Vagina (tissue), 2 donors: ENCODE measurements around the gene EXOC2. TPM values are rescaled to one million over a fixed set of nuclear protein-coding genes. Genes with fewer than 3 reads are reported as not detected.

Experiments used
- DNase-seq, 2 donors: peaks; one replicate each; pipeline ENCODE4 v3.0.0-alpha.2; 2017; ENCODE audit errors: extremely low spot score in 2 of 2
- H3K27ac ChIP-seq: fragments of 200-600 bp; sonication (generic); one replicate; pipeline ENCODE4 v1.5.1; 2019
- H3K27me3 ChIP-seq: fragments of 200-600 bp; sonication (generic); one replicate; pipeline ENCODE4 v1.5.1; 2019
- H3K36me3 ChIP-seq, 2 donors: fragments of 200-600 bp; sonication (generic); one replicate each; pipeline ENCODE4 v1.5.1; 2017 to 2019
- H3K4me1 ChIP-seq: fragments of 200-600 bp; sonication (generic); one replicate; pipeline ENCODE4 v1.5.1; 2019
- H3K4me3 ChIP-seq, 2 donors: fragments of 200-600 bp; sonication (generic); 1 replicate in 1 of 2; 2 replicates in 1 of 2; pipeline ENCODE4 v1.5.1; 2016 to 2019
- H3K9me3 ChIP-seq: fragments of 200-600 bp; sonication (generic); one replicate; pipeline ENCODE4 v1.5.1; 2019
- CTCF ChIP-seq, 3 experiments: fragments of 450-650 bp in 2 of 3; fragments of 200-600 bp in 1 of 3; sonication (generic) in 1 of 3; IDR thresholded peaks; one replicate each; pipeline ENCODE4 v1.5.1; 2017 to 2019; ENCODE audit warnings: antibody characterized with exemption in 3 of 3, mild to moderate bottlenecking in 2 of 3, moderate library complexity in 2 of 3
- POLR2A ChIP-seq, 2 donors: fragments of 450-650 bp; IDR thresholded peaks; one replicate each; pipeline ENCODE4 v1.6.1; 2017; ENCODE audit warnings: antibody characterized with exemption in 2 of 2, mild to moderate bottlenecking in 2 of 2, moderate library complexity in 2 of 2
- POLR2AphosphoS5 ChIP-seq, 2 donors: sonication (generic); formaldehyde crosslinking; IDR thresholded peaks; one replicate each; pipeline ENCODE4 v1.9.0; 2017; ENCODE audit warnings: antibody characterized with exemption in 2 of 2, mild to moderate bottlenecking in 2 of 2, low read depth in 1 of 2; ENCODE audit not compliant: insufficient read depth in 1 of 2
- intact Hi-C: fragments of 100-400 bp; cut with DNase I; formaldehyde crosslinking; loops from one replicate; pipeline ENCODE4 v1.15.1; 2023
- total RNA-seq: library from RNA; depleted of rRNA; stranded (reverse); fragments of >200 nt; gene quantifications from one replicate; pipeline ENCODE4 v1.2.3, GENCODE V29; 2016

Gene EXOC2
- total RNA-seq, 1 donor from 2014 or later = 23.6 TPM

- no peak overlapping the region for H3K4me3 ChIP-seq
- TF ChIP-seq POLR2AphosphoS5 (IDR thresholded peaks at IDR 0.05; ENCODE audit: insufficient read depth in 1 of 2, low read depth in 1 of 2) (no peak), CTCF (IDR thresholded peaks at IDR 0.05) (no peak), POLR2A (IDR thresholded peaks at IDR 0.05) (no peak)
- H3K27me3 ChIP-seq = no peaks in the 10 kb centered on the region
- H3K36me3 ChIP-seq = no peaks in the 10 kb centered on the region
- no peak for DNase-seq
- intact Hi-C loops = no loop called here
- no peaks in the 10 kb centered on the region for H3K4me1 ChIP-seq
- H3K27ac ChIP-seq = no peak overlapping the region
- H3K9me3 ChIP-seq = no peaks in the 10 kb centered on the region
Measured at GRCh38 chr6:583116-583515, 109.8 kb downstream of the EXOC2 start.

GRCh38 chr6:582370-582769 is 110.6 kb downstream of the EXOC2 start:
- Histone ChIP-seq H3K27me3 (no peaks in the 10 kb centered on the region), H3K4me3 (no peak overlapping the region), H3K36me3 (no peaks in the 10 kb centered on the region), H3K9me3 (no peaks in the 10 kb centered on the region), H3K4me1 (no peaks in the 10 kb centered on the region), H3K27ac (no peak overlapping the region)
- intact Hi-C loops = no loop called here
- no peak for DNase-seq
- TF ChIP-seq POLR2AphosphoS5 (IDR thresholded peaks at IDR 0.05; ENCODE audit: insufficient read depth in 1 of 2, low read depth in 1 of 2) (no peak), POLR2A (IDR thresholded peaks at IDR 0.05) (no peak), CTCF (IDR thresholded peaks at IDR 0.05) (no peak)

GRCh38 chr6:579339-579738 is 113.6 kb downstream of the EXOC2 start:
- Histone ChIP-seq H3K36me3 (peaks cover 0 to 6% of the 10 kb centered on the region in 2 donors), H3K4me1 (no peaks in the 10 kb centered on the region), H3K27me3 (no peaks in the 10 kb centered on the region), H3K9me3 (no peaks in the 10 kb centered on the region), H3K27ac (no peak overlapping the region), H3K4me3 (no peak overlapping the region)
- intact Hi-C loops = no loop called here
- no peak for DNase-seq
- no peak for TF ChIP-seq POLR2AphosphoS5 (IDR thresholded peaks at IDR 0.05; ENCODE audit: insufficient read depth in 1 of 2, low read depth in 1 of 2)
- TF ChIP-seq CTCF (IDR thresholded peaks at IDR 0.05) = no peak
- TF ChIP-seq POLR2A (IDR thresholded peaks at IDR 0.05) = no peak

GRCh38 chr6:572596-573265 is 120.2 kb downstream of the EXOC2 start:
- no peak for TF ChIP-seq POLR2A (IDR thresholded peaks at IDR 0.05)
- no peak for TF ChIP-seq CTCF (IDR thresholded peaks at IDR 0.05)
- no peak for TF ChIP-seq POLR2AphosphoS5 (IDR thresholded peaks at IDR 0.05; ENCODE audit: insufficient read depth in 1 of 2, low read depth in 1 of 2)
- peaks cover 0 to 30% of the 10 kb centered on the region in 2 donors for H3K36me3 ChIP-seq
- intact Hi-C loops = no loop called here

GRCh38 chr6:571892-572291 is 121.0 kb downstream of the EXOC2 start:
- Histone ChIP-seq H3K36me3 (peaks cover 0 to 30% of the 10 kb centered on the region in 2 donors), H3K27me3 (no peaks in the 10 kb centered on the region), H3K27ac (no peak overlapping the region), H3K4me3 (no peak overlapping the region), H3K4me1 (no peaks in the 10 kb centered on the region), H3K9me3 (no peaks in the 10 kb centered on the region)
- intact Hi-C loops = no loop called here
- DNase-seq = no peak
- no peak for TF ChIP-seq POLR2A (IDR thresholded peaks at IDR 0.05)
- no peak for TF ChIP-seq POLR2AphosphoS5 (IDR thresholded peaks at IDR 0.05; ENCODE audit: insufficient read depth in 1 of 2, low read depth in 1 of 2)
- TF ChIP-seq CTCF (IDR thresholded peaks at IDR 0.05) = no peak

More at GRCh38 chr6:572596-573265, 120.2 kb downstream of the EXOC2 start:
- H3K27me3 ChIP-seq = no peaks in the 10 kb centered on the region
- no peaks in the 10 kb centered on the region for H3K4me1 ChIP-seq
- H3K27ac ChIP-seq = no peak overlapping the region
- no peaks in the 10 kb centered on the region for H3K9me3 ChIP-seq
- DNase-seq = no peak
- H3K4me3 ChIP-seq = no peak overlapping the region
